BLaER1 (cell line): ENCODE data around the gene CGB2.

Source experiments
- H3K27ac ChIP-seq: shearing (Covaris generic); formaldehyde crosslinking; 2 replicates; pipeline ENCODE4 v1.8.1; 2022
- H3K27me3 ChIP-seq: shearing (Covaris generic); formaldehyde crosslinking; 2 replicates; pipeline ENCODE4 v1.8.1; 2022
- H3K36me3 ChIP-seq: shearing (Covaris generic); formaldehyde crosslinking; 2 replicates; pipeline ENCODE4 v1.8.1; 2022
- H3K4me1 ChIP-seq: shearing (Covaris generic); formaldehyde crosslinking; 2 replicates; pipeline ENCODE4 v1.8.1; 2022
- H3K4me2 ChIP-seq: shearing (Covaris generic); formaldehyde crosslinking; 2 replicates; pipeline ENCODE4 v1.8.1; 2022
- H3K4me3 ChIP-seq: shearing (Covaris generic); formaldehyde crosslinking; 2 replicates; pipeline ENCODE4 v1.8.1; 2022
- H3K9ac ChIP-seq: shearing (Covaris generic); formaldehyde crosslinking; 2 replicates; pipeline ENCODE4 v1.8.1; 2022
- H3K9me3 ChIP-seq: shearing (Covaris generic); formaldehyde crosslinking; 2 replicates; pipeline ENCODE4 v1.8.1; 2022
- H4K20me1 ChIP-seq: shearing (Covaris generic); formaldehyde crosslinking; 2 replicates; pipeline ENCODE4 v1.8.1; 2022
- Cebpa-rat ChIP-seq: shearing (Covaris generic); IDR thresholded peaks from 2 replicates; pipeline ENCODE4 v1.8.1; 2022

CGB2 gene

DNA sequence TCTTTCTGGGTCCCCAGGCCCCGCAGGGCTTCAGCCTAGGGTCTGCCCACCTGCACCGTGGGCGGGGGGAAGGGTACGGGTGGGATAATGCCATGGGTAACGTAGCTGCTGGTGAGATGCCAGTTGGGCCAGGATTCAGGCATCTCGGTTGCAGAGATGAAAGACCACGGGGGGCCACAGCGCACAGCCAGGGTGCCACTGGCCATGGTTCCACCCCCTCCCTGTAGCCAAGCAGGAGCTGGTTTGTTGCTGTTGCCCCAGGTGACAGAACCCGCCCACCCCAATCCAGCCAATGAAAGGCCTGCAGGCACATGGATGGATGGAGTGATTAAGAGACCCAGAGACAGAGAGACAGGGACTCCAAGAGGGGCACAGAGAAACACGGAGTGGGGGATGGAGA is 26.9 kb downstream of the CGB2 start:
- no peak for TF ChIP-seq Cebpa-rat
- H3K4me1 ChIP-seq, result peaks cover 31% of the 10 kb centered on the region
- H3K4me2 ChIP-seq, result 0 out of 2 replicates have a peak overlapping the region, but pooled peaks have one; percentile 34
- H3K27ac ChIP-seq, result no peak overlapping the region
- no peaks in the 10 kb centered on the region for H3K9me3 ChIP-seq
- peaks cover 89% of the 10 kb centered on the region for H3K27me3 ChIP-seq
- no peaks in the 10 kb centered on the region for H3K36me3 ChIP-seq
- peaks cover 8% of the 10 kb centered on the region; the same call in 1 of the 2 replicates for H4K20me1 ChIP-seq
- no peak overlapping the region for H3K9ac ChIP-seq
- no peak overlapping the region for H3K4me3 ChIP-seq

DNA sequence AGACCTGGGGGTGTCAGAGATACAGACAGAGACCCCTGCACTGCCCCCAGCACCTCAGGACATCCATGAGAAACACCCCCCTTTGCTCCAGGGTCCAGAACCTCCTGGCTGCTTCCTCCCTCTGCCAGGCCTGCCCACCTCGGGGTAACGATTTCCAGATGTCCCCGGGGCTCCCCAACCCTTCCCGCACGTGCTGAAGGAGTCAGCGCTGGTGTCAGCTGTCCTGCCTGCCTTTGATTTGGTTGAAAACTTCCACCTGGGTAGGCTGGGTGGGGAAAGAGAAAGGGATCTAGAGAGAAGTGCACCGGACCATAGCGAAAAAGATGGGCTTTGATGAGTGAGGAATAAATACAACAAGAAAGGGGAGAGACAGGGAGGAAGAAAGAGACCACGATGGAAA is 27.4 kb downstream of the CGB2 start:
- H4K20me1 ChIP-seq, result peaks cover 8% of the 10 kb centered on the region; the same call in 1 of the 2 replicates
- H3K9ac ChIP-seq, result no peak overlapping the region
- peaks cover 31% of the 10 kb centered on the region for H3K4me1 ChIP-seq
- no peak overlapping the region for H3K27ac ChIP-seq
- peaks cover 93% of the 10 kb centered on the region for H3K27me3 ChIP-seq
- H3K4me3 ChIP-seq, result no peak overlapping the region
- TF ChIP-seq Cebpa-rat, result no peak
- H3K9me3 ChIP-seq, result no peaks in the 10 kb centered on the region
- H3K4me2 ChIP-seq, result peak overlapping the region; percentile 34
- no peaks in the 10 kb centered on the region for H3K36me3 ChIP-seq

- H3K9ac ChIP-seq, result no peak overlapping the region
- no peak overlapping the region for H3K27ac ChIP-seq
- H3K9me3 ChIP-seq, result no peaks in the 10 kb centered on the region
- H3K27me3 ChIP-seq, result peaks cover 100% of the 10 kb centered on the region
- H4K20me1 ChIP-seq, result peaks cover 7% of the 10 kb centered on the region; the same call in 1 of the 2 replicates
- H3K4me1 ChIP-seq, result peaks cover 28% of the 10 kb centered on the region
- H3K36me3 ChIP-seq, result no peaks in the 10 kb centered on the region
- no peak overlapping the region for H3K4me2 ChIP-seq
- no peak overlapping the region for H3K4me3 ChIP-seq
- TF ChIP-seq Cebpa-rat, result no peak
These were observed 29.3 kb downstream of the CGB2 start for GRCh38 chr19:49061000-49061399.

DNA sequence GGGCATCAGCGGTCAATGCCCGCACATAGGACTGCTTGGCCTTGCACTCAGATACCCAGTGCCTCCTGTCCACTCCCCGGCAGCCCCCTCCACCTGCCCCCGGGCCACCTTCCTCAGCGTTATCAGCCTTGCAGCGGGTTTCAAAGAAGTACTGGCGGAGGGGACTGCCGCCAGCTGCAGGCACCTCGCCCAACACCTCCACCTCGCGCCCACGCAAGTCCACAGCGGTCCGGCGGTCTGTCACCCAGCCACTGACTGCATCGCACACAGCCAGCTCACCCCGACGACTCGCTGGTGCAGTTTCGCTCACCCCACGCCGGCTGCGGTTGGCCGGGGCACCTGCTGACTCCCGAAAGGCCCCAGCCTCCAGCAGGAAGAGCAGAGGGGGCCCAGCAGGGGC is 29.8 kb downstream of the CGB2 start:
- TF ChIP-seq Cebpa-rat, result no peak
- Histone ChIP-seq H3K9me3 (no peaks in the 10 kb centered on the region), H3K9ac (no peak overlapping the region), H3K4me3 (no peak overlapping the region), H3K4me2 (no peak overlapping the region), H3K27me3 (peaks cover 100% of the 10 kb centered on the region), H3K36me3 (no peaks in the 10 kb centered on the region), H3K27ac (no peak overlapping the region), H4K20me1 (peaks cover 2% of the 10 kb centered on the region; the same call in 1 of the 2 replicates), H3K4me1 (peaks cover 24% of the 10 kb centered on the region)

GRCh38 chr19:49064029-49064629 is 32.4 kb downstream of the CGB2 start:
- Histone ChIP-seq H3K4me2 (peak overlapping the region; percentile 50), H3K36me3 (no peaks in the 10 kb centered on the region), H3K4me3 (no peak overlapping the region), H3K27me3 (peaks cover 98% of the 10 kb centered on the region), H3K4me1 (peaks cover 8% of the 10 kb centered on the region), H4K20me1 (no peaks in the 10 kb centered on the region), H3K9me3 (no peaks in the 10 kb centered on the region), H3K9ac (no peak overlapping the region), H3K27ac (no peak overlapping the region)
- TF ChIP-seq Cebpa-rat, result no peak

DNA sequence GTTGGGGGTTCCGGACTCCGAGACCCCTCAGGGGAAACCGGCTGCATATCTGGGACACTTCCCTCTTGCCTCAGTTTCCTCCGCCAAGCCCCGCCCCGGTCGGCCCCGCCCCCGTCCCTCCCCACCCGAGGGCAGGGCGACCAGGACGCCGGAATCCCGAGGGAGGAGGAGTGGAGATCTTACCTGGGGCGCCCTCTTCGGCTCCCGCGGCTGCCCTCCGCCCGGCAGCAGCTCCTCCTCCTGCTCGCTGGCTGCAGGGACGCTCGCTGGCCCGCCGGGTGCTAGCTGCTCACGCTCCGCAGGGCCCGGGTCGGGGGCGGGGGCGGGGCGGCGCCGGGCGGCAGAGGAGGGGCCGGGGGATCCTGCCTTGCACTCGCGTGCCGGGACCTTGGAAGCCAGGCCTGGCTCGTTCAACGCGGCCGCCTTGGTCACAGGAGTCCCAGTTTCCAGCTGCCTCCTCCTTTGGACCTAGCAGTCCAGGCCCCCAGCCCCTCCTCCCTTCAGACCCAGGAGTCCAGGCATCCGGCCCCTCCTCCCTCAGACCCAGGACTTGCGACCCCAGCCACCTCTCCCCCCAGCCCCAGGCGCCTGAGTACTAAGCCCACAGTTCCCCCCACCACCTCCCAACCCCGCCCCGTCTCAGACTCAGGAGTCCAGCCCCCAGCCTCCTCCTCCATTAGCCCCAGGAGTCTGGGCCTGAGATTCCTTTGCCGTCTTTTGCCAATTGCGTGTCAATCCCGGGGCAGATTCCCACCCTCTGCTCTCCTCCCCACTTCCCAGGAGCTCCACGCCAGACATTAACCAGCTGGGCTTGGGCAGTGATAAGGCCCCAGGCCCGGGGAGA is 33.3 kb downstream of the CGB2 start, which contains the start of gene NTF4:
Gene NTF4, minus strand, starts transcription at position 51 of the 844 bp plus-strand sequence. CDS start 2,821 bp downstream, outside the sequence.
- Histone ChIP-seq H3K27ac (no peak within 1 kb of the TSS), H3K4me1 (0 out of 2 replicates have a peak, but pooled peaks cover 4% of the 10 kb centered on the region), H3K9me3 (no peaks in the 10 kb centered on the region), H3K4me3 (no peak within 1 kb of the TSS), H3K9ac (no peak within 1 kb of the TSS), H3K27me3 (peaks cover 90% of the 10 kb centered on the region), H4K20me1 (no peaks in the 10 kb centered on the region), H3K36me3 (no peaks in the 10 kb centered on the region), H3K4me2 (peak within 1 kb of the TSS; percentile 50)
- no peak for TF ChIP-seq Cebpa-rat

DNA sequence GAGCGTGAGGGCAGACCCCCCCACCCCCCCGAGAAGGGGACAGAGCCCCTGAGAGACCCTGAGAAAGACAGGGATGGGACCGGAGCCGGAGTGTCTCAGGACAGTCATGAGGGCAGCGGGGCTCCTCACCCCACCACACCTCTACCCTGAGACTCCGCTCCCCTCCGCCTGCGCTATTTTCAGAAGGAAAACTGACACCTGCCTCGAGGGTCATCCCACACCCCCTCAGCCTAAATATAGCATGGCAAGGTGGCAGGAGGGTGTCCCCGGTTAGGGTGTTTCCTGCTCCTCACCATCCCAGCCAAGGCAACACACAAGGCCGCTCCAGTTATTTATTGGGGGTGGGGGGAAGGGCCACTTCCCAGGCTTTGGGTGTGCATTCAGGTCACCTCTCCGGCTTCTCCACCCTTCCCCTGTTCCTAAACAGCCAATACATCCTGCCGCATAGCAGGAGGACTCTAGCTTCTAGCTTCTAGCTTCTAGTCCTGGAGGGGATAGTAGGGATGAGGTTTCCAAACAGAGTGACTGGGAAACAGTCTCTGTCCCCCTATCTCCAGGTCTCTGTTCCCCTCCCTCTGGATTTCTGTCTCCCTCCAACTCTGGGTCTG is 34.3 kb downstream of the CGB2 start:
- no peak for TF ChIP-seq Cebpa-rat
- Histone ChIP-seq H3K27ac (no peak overlapping the region), H3K4me1 (0 out of 2 replicates have a peak, but pooled peaks cover 4% of the 10 kb centered on the region), H3K27me3 (peaks cover 80% of the 10 kb centered on the region), H3K36me3 (no peaks in the 10 kb centered on the region), H3K9ac (no peak overlapping the region), H3K4me2 (no peak overlapping the region), H3K4me3 (no peak overlapping the region), H4K20me1 (no peaks in the 10 kb centered on the region), H3K9me3 (no peaks in the 10 kb centered on the region; the same call in 1 of the 2 replicates)

- no peak for TF ChIP-seq Cebpa-rat
- no peak overlapping the region for H3K27ac ChIP-seq
- peaks cover 65% of the 10 kb centered on the region for H3K27me3 ChIP-seq
- no peaks in the 10 kb centered on the region; the same call in 1 of the 2 replicates for H3K9me3 ChIP-seq
- no peak overlapping the region for H3K4me3 ChIP-seq
- H3K9ac ChIP-seq, result no peak overlapping the region
- no peaks in the 10 kb centered on the region for H3K36me3 ChIP-seq
- H3K4me2 ChIP-seq, result no peak overlapping the region
- H4K20me1 ChIP-seq, result no peaks in the 10 kb centered on the region
- 0 out of 2 replicates have a peak, but pooled peaks cover 4% of the 10 kb centered on the region for H3K4me1 ChIP-seq
These were observed 35.9 kb downstream of the CGB2 start for GRCh38 chr19:49067554-49067953.

DNA sequence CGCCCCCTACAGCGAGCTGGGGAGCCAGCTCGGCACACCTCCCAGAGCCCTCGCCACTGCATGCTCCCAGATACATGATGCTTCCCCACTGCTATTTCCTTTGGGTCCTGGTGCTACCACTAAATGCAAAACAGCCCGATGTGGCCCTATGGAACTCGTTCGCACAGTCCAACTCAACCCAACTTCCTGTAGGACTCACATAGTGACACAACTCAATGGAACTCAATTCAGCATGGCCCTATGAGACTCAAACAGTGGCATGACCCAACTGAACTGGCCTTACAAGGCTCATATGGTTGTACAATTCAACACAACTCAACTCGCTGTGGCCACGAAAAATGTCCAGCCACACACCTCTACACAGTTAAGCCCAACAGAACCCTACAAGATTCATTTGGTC is 37.3 kb downstream of the CGB2 start:
- Histone ChIP-seq H3K36me3 (no peaks in the 10 kb centered on the region), H3K27me3 (peaks cover 54% of the 10 kb centered on the region), H3K4me3 (no peak overlapping the region), H3K27ac (no peak overlapping the region), H3K9me3 (no peaks in the 10 kb centered on the region; the same call in 1 of the 2 replicates), H4K20me1 (no peaks in the 10 kb centered on the region), H3K4me2 (no peak overlapping the region), H3K4me1 (peaks cover 6% of the 10 kb centered on the region; the same call in 1 of the 2 replicates), H3K9ac (no peak overlapping the region)
- no peak for TF ChIP-seq Cebpa-rat

DNA sequence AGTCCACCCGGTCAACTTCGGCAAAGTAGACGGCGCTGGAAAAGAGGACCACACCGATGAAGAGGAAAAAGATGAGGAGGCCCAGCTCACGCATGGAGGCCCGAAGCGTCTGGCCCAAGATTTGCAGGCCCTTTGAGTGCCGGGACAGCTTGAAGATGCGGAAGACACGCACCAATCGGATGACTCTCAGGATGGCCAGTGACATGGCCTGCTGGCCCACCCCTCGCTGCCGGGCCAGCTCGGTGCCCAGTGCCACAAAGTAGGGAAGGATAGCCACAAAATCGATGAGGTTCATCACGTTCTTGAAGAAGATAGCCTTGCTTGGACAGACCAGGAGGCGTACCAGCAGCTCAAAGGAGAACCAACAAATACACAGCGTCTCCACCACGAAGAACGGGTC is 38.7 kb downstream of the CGB2 start:
- H4K20me1 ChIP-seq, result no peaks in the 10 kb centered on the region
- no peak for TF ChIP-seq Cebpa-rat
- H3K4me3 ChIP-seq, result no peak overlapping the region
- H3K9me3 ChIP-seq, result no peaks in the 10 kb centered on the region; the same call in 1 of the 2 replicates
- no peaks in the 10 kb centered on the region for H3K36me3 ChIP-seq
- no peak overlapping the region for H3K27ac ChIP-seq
- peaks cover 40% of the 10 kb centered on the region for H3K27me3 ChIP-seq
- H3K4me2 ChIP-seq, result no peak overlapping the region
- no peak overlapping the region for H3K9ac ChIP-seq
- H3K4me1 ChIP-seq, result peaks cover 10% of the 10 kb centered on the region; the same call in 1 of the 2 replicates
